ENCODE data around the gene PORCN. TPM values are rescaled to one million over a fixed set of nuclear protein-coding genes. Genes with fewer than 3 reads are reported as not detected.
"Not testable (repeated sequence)": the region's sequence is repeated elsewhere in the genome, so short reads cannot be mapped to it uniquely, and the experiment has no call there.

Gene PORCN
- total RNA-seq, 1 experiment from 2014 or later: 13.2 TPM

DNA sequence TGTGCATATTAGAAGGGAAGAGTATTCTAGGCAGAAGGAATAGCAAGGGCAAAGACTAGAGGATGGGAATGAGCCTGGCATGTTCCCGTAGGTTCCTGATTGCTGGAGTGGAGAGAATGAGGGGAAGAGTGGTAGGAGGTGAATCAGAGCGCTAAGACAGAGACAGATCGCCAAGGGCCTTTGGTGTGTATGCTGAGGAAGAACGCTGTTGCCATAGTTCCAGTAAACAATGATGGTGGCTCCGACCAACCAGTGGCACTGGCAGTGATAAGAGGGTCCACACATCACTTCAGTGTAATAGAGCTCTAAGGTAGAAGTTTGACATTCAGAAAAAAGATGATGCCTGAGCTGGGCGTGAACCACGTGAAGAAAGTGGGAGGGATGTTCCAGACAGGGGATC is 31.7 kb downstream of the PORCN start:
- no peak for DNase-seq (ENCODE audit: low spot score)

GRCh38 chrX:48541140-48541814 is 32.5 kb downstream of the PORCN start:
- no peak for DNase-seq (ENCODE audit: low spot score)

DNA sequence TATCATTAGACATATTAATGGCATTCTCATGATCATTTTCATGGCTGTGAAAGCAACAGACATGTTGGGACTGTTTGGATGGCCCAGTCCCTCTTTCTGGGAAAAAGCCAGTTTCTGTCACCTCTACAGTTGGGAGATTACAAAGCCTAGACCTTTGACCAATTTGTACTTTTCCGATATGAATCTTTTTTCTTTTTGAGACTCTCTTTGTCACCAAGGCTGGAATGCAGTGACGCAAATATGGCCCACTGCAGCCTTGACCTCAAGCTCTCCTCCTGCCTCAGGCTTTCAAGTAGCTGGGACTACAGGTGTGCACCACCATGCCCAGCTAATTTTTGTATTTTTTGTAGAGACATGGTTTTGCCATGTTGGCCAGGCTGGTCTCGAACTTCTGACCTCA is 40.1 kb downstream of the PORCN start:
- no peak for DNase-seq (ENCODE audit: low spot score)

DNA sequence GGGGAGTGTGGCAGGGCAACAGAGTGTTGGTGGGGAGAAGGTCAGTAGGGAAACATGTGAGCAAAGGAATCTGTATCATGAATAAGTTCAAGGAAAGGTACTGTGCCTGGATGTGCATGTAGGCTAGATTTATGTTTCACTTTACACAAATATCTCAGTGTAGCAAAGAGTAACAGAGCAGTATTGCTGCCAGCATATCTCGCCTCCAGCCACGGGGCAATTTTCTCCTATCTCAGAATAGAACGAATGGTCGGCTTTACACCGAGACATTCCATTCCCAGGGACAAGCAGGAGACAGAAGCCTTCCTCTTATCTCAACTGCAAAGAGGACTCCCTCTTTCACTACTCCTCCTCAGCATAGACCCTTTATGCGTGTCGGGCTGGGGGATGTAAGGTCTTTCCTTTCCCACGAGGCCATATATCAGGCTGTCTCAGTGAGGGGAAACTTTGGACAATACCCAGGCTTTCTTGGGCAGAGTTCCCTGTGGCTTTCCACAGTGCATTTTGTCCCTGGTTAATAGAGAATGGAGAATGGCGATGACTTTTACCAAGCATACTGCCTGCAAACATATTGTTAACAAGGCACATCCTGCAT is 47.0 kb downstream of the PORCN start:
- not testable (repeated sequence) for DNase-seq (ENCODE audit: low spot score)

DNA sequence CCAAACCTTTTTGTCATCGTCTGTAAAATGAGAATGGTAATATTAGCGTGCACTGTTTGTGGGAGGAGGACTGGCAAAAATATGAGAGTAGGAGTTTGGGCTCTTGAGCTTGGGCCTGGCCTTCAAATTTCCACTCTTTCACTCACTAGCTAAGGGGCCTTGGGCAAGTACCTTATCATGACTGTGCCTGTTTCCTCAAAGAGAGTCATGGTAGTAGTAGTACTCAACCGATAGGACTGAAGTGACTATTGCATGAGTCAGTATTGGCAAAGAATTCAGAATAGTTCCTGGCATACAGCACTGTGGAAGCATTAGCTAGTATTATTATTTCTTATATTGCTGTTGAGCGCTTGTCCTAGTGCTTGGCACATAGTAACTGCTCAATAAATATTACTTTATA is 49.5 kb downstream of the PORCN start:
- peak; percentile 78 for DNase-seq (ENCODE audit: low spot score)

- DNase-seq (ENCODE audit: low spot score): no peak
These were observed 50.8 kb downstream of the PORCN start for GRCh38 chrX:48559636-48560035.

DNA sequence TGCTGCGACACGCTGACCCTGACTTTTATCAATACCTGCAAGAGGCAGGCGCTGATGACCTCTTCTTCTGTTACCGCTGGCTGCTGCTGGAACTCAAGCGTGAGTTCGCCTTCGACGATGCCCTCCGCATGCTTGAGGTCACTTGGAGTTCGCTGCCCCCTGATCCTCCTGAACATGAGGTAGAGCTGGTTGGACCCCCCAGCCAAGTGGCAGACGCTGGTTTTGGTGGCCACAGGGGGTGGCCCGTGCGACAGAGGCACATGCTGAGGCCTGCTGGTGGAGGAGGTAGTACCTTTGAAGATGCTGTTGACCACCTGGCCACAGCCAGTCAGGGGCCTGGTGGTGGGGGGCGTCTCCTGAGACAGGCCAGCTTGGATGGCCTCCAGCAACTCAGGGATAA is 51.3 kb downstream of the PORCN start:
- DNase-seq (ENCODE audit: low spot score): no peak

- no peak for DNase-seq (ENCODE audit: low spot score)
These were observed 51.9 kb downstream of the PORCN start for GRCh38 chrX:48560681-48561080.

GRCh38 chrX:48569958-48570357 is 61.2 kb downstream of the PORCN start:
- peak; percentile 39 for DNase-seq (ENCODE audit: low spot score)

Other genes starting within 250 kb of the PORCN start
- not detected in 2 replicates for gene SSX3, start 152.3 kb upstream of the PORCN start, total RNA-seq (2014; rRNA removed; shearing (Covaris generic))
- gene SSX4, start 125.5 kb upstream of the PORCN start, total RNA-seq (2014; rRNA removed; shearing (Covaris generic)): not detected in 2 replicates
- not detected in 2 replicates for gene SSX4B, start 97.0 kb upstream of the PORCN start, total RNA-seq (2014; rRNA removed; shearing (Covaris generic))
- gene SLC38A5, start 38.7 kb upstream of the PORCN start, total RNA-seq (2014; rRNA removed; shearing (Covaris generic)): 0.34 TPM in 1 of 2 replicates, not detected in the other
- 110 and 113 TPM in 2 replicates for gene FTSJ1, start 32.8 kb upstream of the PORCN start, total RNA-seq (2014; rRNA removed; shearing (Covaris generic))
- gene EBP, start 12.8 kb downstream of the PORCN start, total RNA-seq (2014; rRNA removed; shearing (Covaris generic)): 92.6 and 143 TPM in 2 replicates
- 8.6 and 12.7 TPM in 2 replicates for gene TBC1D25, start 30.7 kb downstream of the PORCN start, total RNA-seq (2014; rRNA removed; shearing (Covaris generic))
- gene RBM3, start 65.5 kb downstream of the PORCN start, total RNA-seq (2014; rRNA removed; shearing (Covaris generic)): 126 and 142 TPM in 2 replicates
- gene WDR13, start 88.5 kb downstream of the PORCN start, total RNA-seq (2014; rRNA removed; shearing (Covaris generic)): 71.5 and 81.8 TPM in 2 replicates
- gene WAS, start 174.8 kb downstream of the PORCN start, total RNA-seq (2014; rRNA removed; shearing (Covaris generic)): 0.62 and 3.6 TPM in 2 replicates
- 18.4 and 18.9 TPM in 2 replicates for gene SUV39H1, start 187.7 kb downstream of the PORCN start, total RNA-seq (2014; rRNA removed; shearing (Covaris generic))